ENCODE results near the gene RHPN2.
"Not testable (repeated sequence)": the region's sequence is repeated elsewhere in the genome, so short reads cannot be mapped to it uniquely, and the experiment has no call there.

The RHPN2 gene

DNA sequence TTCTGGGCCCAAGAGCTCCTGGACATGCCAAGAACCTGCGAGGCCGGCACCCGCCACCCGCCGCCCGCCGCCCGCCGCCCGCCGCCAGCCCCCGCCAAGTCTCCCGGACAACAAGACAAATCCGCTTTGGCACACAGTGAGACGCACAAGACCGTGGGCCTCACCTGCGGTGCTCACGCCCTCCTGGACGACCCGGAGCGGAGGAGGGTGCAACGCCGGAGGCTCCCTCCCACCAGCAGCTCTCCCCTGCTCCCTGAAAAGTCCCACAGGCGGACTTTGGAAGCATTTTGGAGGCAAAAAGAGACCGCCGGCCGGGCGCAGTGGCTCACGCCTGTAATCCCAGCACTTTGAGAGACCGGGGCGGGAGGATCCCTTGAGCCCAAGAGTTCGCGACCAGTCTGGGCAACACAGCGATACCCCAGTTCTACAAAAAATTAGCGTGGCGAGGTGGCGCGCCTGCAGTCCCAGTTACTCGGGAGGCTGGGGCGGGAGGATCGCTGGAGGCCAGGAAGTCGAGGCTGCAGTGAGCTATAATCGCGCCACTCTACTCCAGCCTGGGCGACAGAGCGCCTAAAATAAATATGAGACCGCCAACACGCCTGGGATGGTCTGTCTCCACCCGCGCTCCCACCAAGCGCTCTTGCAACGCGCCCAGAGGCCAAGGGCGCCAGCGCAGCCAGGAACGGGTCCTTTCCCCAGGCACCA, 783 bp downstream of the RHPN2 start:
- DNase-seq, result no peak

DNA sequence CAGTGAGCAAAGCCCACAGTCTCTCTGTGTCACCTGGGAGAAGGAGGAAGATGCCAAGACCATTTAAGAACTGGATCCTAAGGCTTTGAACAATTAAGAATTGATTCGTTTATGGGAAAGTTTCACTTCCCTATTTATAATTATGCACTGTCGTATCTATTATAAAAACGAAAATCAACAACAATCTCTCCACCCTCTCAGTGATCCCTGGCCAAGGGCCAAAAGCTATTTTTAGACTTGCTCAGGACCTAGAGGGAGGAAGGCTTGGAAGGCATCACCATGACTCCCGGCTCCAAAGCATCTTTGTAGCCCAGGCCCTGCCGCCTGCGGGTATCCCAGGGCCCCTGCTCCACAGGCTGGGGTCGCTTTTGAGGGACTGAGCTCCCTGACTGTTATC, 1.3 kb downstream of the RHPN2 start:
- peak; percentile 70 for DNase-seq

DNA sequence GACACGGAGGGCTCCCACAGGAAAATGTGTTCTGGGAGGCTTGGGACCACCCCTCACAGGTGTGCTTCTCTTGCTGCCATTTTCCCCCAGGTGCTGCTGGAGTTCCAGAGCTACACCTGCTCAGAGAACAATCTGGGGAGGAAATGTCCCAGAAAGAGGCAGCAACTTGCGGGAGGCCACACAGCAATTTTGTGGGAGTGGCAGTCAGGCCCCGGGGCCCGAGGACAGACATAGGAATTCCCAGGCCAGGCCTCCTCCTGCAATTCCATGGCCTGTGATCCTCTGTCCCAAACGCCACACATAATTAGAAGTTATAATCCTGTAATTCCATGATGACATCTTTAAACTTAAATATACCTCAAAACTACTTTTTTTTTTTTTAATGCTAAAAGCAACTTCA, 1.8 kb downstream of the RHPN2 start:
- no peak for DNase-seq

DNA sequence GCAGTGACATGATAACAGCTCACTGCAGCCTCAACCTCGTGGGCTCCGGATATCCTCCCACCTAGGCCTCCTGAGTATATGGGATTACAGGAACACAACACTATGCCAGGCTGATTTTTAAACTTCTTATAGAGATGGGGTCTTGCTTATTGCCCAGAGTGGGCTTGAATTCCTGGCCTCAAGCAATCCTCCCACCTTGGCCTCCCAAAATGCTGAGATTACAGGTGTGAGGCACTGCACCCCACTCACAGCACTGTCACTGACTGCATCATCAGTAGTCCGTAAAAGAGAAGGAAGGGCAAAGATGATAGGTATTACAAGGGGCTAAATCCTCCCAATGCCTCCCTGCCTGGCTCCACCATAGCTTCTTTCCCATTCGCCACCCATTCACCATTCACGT, 4.1 kb downstream of the RHPN2 start:
- no peak for DNase-seq

DNA sequence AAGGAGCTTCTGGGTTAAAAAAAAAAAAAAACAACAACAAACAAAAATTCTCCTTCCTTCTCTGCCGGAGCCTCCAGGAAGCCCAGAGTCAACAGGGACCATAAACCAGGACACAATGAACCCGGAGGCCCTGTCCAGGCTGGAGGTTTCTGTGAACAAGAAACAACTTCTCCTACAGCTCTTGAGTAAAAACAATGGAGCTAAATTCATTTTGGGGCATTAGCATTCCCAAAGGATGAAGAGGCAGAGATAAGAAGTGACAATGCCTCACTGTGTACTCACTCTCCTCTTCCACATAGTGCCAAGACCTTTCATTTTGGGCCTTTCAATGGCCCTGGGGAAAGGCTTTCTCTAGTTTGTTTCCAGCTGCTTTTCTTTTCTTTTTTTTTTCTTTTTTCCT, 9.0 kb downstream of the RHPN2 start:
- no peak for DNase-seq

DNA sequence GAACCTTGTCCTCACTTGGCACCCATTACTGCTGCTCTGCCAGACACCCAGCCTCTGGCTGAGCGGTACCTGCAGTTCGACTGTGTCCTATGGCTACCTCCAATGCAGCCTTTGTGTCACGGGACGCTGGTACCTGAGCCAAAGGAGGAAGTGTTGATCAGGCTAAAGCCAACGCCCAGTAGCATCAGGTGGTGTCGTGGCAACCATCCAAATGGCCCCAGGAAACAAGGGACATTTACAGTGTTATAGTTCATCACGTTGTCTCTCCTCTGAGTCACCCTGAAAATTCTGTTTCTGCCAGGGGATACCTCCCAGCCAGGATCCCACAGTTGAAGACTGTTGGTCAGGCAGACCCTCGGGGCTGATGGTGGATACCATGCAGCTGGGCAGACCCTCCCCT, 10.1 kb downstream of the RHPN2 start:
- peak; percentile 92 for DNase-seq

DNA sequence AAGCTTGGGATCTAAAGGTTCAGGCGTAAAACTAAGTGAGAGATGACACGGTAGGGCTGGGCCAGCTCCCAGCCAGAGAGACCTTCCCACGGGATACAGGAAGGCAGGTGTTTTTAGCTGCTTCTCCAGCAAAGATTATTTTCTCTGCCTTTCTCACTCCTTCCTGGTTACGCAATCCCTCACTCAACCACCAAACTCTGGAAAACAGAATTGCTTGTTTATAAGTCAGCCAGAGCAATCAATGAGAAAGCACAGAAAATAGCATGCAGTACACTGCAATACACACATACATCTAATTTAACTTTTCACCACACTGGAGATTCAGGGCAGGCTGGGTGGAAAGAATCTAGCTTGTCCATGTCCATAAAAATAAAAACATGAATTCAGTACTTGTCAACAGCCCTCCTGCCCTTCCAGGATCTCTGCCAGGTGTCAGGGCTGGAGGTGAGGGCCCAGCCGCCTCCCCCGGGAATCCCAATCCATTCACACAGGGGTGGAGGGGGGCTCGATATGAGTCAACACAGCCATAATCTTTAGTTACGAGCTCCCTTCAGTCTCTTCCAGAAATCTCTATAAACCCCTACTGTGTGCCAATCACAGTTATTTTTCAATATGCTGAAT, 12.2 kb downstream of the RHPN2 start:
- DNase-seq, result peak; percentile 61

DNA sequence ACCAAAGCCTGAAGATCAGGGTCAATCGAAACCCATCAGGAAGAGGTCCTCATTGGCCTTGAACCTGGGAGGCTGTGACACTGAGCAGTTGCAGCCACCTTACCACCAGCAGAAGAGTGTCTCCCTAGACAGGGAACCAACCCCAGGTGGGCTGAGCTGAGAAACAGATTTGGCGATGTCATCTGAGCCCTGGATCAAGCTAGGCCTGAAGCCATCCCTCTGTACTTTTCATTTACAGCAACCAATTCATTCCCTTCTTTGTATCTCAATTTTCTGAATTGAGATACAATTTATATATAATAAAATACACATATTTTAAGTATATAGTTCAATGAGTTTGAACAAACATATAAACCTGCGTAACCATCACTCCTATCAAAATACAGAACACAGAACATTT, 14.6 kb downstream of the RHPN2 start:
- no peak for DNase-seq

DNA sequence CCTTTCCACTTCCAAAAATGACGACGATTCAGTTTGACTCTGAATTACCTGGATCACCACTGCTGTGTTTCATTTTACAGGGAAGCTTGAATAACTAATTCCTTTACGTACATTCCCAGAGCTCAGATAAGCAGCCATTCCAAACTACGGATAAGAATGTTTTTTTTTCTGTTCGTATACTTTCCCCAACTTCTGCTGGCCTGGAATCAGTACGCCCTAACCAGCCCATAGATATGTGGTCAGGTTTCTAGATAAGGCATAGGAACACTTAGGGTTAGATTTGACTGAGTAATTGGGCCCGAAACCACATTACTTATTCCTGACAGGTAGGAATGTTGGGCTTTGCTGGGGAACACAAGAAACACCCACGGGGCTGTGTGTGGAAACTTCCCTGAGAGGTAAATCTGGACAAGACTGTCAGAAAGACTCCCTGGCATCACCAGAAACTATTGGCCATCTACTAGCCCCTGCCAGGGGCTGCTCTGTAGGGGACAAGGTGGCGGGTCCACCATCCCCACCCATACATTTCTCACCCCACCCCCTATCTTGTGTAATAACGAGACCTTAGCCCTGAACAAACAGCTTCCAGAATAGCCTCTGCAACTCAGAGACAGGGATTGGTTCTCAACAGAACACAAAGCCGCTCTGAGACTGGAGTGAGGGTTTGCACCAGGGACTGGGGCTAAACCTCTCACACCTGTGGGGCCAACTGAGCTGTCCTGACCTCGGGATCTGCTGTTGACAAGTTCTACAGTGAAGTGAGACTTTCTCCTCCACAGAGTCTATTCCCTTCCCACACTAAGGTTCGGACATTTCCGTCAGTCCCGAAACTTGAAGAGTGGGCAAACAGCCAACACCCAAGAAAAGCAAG, 15.6 kb downstream of the RHPN2 start:
- DNase-seq, result no peak

DNA sequence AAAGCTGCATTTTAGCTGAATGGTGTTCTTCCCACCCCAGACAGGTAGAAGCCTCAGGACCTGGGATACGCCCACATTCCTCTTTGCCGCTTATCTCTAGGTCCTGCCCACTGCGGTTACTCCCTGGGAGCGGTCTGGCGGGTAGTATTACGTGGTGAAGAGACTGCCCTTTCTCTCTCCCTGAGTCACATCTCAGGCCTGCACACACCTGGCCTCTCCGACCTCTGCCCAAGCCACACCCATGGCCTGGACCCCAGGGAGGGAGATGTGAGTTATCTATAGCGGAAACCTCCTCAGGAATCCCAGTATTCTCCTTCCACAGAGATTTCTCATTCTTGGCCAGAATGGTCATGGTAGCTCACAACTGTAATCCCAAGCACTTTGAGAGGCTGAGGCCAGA, 17.3 kb downstream of the RHPN2 start:
- no peak for DNase-seq

DNA sequence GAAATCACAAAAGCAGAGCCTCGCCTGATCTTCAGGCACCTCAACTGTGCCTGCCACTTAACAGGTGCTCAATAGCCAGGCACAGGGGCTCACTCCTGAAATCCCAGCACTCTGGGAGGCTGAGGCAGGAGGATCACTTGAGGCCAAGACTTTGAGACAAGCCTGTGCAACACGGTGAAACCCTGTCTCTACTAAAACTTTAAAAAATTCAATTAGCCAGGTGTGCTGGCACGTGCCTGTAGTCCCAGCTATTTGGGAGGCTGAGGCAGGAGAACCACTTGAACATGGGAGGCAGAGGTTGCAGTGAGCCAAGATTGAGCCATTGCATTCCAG, 22.9 kb downstream of the RHPN2 start:
- DNase-seq, result not testable (repeated sequence)

DNA sequence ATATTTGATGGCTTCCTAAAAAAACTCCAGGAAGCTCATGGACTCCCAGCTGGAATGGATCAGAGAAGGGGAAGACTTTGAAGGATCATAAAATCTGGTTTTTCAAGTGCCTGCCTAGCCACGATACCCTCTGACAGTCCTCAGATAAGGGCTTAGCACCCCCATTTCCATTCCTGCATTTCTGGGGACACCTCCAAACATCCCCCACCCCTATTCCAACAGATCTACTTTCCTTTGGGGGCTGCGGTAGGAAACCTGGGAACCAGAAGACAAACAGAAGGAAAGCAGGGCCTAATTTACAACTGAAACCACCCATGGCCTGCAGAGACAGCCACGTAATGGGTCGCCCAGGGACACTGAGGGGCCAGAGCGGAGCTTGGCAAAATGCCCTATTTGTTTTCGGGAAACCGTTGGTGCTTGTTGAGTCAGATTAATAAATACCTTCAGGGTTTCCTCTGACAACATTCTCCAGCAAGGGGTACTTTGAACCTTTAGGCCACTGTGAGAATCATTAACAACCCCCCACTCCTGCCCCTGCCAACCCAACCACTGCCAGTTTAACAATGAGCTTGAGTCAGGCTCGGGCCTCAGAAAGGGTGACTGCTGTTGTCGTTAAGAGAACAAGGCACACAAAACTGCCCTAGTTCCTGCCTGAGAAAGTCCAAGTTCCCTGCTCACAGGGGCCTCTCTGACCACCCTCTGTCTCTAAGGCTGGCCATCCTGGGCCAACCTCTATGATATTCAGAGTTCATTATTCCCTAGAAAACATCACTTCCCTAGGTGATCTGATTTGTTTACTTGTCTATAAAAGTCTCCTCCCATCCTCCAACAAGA, 23.5 kb downstream of the RHPN2 start:
- DNase-seq, result no peak

DNA sequence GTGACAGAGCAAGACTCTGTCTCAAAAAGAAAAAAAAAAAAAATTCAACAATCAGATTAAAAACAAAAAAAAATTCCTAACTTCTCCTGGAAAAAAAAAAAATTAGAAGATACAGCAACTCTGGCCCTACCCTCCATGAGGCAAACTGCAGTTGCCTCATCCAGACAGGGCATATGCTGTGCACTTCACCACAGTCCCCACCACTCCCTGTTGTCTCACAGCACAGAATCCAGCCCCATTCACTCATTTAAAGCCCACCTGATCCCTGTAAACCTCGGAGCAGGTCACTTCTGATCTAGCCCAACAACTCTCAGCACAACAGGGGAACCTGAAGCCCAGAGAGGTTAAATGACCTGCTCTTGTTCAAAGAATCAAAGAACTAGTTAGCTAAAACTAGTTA, 24.9 kb downstream of the RHPN2 start:
- no peak for DNase-seq

DNA sequence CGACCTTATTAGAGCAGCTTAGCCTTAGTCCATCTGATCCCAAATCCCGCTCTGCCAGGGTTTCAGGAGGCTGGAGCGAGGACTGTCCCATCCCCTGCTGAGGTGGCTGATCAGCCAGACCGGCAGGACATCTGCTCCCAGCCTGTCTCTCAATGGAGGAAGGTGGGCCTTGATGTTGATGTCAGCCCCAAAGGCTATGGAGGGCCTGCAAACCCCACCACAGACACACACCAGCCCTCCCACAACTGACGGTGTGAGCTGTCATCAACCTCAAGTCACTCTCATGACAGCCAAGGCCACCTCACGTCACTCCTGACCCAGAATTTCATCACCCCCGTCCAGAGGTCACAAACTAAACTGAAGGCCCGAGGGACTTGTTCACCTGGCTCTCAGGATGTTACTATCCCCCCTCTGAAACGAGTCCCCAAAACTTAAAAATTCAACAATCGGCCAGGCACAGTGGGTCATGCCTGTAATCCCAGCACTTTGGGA, 25.5 kb downstream of the RHPN2 start:
- DNase-seq, result no peak

DNA sequence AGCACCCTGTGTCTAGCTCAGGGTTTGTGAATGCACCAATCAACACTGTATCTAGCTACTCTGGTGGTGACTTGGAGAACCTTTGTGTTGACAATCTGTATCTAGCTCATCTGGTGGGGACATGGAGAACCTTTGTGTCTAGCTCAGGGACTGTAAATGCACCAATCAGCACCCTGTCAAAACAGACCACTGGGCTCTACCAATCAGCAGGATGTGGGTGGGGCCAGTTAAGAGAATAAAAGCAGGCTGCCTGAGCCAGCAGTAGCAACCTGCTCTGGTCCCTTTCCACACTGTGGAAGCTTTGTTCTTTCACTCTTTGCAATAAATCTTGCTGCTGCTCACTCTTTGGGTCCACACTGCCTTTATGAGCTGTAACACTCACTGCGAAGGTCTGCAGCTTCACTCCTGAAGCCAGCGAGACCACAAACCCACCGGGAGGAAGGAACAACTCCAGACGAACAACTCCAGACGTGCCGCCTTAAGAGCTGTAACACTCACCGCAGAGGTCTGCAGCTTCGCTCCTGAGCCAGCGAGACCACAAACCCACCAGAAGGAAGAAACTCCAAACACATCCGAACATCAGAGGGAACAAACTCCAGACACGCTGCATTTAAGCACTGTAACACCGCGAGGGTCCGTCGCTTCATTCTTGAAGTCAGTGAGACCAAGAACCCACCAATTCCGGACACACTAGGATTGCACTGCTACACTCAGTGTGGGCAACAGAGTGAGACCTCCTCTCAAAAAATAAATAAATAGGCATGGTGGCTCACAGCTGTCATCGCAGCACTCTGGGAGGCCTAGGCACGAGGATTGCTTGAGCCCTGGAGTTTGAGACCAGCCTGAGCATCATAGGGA, 27.3 kb downstream of the RHPN2 start:
- not testable (repeated sequence) for DNase-seq

DNA sequence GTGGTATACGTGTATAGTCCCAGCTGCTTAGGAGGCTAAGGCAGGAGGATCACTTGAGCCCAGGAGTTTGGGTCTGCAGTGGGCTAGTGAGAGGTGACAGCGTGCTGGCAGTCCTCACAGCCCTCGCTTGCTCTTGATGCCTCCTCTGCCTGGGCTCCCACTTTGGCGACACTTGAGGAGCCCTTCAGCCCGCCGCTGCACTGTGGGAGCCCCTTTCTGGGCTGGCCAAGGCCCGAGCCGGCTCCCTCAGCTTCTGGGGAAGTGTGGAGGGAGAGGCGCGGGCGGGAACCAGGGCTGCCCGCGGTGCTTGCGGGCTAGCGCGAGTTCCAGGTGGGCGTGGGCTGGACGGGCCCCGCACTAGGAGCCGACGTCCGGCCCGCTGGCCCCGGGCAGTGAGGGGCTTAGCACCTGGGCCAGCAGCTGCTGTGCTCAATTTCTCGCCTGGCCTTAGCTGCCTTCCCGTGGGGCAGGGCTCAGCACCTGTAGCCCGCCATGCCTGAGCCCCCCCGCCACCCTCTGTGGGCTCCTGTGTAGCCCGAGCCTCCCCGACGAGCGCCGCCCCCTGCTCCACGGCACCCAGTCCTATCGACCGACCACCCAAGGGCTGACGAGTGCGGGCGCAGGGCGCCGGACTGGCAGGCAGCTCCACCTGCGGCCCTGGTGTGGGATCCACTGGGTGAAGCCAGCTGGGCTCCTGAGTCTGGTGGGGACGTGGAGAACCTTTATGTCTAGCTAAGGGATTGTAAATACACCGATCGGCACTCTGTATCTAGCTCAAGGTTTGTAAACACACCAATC, 28.1 kb downstream of the RHPN2 start:
- not testable (repeated sequence) for DNase-seq

DNA sequence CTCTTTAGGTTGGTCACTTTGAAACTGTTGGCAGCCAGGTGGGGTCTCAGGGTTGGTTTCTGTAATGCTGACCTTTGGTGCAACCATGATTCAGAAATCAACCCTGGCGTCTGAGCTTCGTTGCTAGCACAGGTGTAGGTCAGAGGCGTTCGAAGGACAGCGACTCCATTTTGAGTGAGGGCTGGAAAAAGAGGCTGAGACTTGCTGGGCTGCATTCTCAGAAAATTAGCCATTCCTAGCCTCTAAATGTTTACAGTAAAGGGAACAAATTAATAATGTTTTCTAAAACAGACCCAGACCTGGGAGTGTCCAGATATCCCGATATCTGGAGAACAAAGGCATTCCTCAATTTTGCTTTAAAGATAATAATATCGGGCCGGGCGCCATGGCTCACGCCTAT, 29.2 kb downstream of the RHPN2 start:
- DNase-seq, result no peak

DNA sequence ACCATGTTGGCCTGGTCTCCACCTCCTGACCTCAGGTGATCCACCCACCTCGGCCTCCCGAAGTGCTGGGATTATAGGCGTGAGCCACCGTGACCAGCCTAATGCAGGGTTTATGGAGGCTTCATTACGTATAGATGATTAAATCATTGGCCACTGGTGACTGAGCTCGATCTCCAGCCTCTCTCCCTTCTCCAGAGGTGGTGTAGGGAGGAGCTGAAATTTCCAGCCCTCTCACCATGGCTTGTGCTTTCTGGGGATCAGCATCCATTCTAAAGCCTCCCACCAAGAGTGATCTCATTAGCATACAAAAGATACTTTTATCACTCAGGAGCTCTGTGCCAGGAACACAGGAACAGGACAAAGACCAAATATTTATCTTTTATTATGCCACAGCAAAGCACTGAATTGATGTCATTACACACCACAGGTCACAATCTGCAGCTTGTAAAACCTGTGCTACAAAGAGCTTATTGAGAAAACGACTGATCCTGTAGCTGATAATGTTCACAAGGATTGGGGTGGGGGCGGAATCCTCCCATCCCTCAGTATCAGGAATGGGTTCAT, 32.4 kb downstream of the RHPN2 start:
- DNase-seq, result no peak

DNA sequence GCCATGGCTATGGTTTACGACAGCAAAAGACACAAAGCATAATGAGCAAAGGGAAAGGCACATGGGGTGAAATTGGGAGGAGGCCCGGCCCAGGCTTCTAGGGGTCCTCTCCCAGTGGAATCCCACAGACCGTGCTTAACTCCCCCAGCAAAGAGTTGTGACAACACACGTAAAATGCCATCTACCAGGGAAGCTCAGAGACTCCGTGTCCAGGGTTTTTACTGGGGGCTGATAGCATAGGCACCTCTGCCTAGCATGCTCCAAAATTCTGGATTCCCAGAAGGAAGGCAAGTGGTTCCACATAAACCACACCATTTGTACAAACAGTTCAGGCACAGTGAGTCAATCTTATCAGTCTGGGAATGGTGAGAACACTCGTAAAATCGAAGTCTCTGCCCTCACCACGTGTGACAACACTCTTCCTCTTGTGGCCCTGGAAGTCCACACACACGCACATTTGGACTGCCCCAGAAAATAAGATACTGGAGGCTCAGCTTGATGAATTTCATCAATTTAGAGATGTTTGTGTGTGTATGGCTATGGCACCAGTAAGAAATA, 34.9 kb downstream of the RHPN2 start:
- no peak for DNase-seq

DNA sequence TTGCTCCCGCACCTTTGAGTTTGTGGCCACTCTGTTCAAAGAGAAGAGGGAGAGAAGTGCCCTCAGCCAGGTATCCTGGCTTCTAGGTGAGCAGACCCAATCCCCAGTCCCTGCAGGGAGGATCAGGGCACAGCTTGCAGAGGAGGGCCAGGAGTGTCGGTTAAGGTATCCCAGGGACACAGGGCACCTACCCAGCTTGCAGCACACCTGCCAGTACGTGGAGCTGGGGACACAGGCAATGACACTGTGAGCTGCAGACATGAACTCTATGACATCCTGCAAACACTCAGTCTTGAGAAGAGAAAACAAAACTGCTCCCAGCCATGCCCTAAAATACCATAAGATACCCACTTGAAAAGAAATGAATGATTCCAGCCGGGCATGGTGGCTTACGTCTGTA, 38.1 kb downstream of the RHPN2 start:
- not testable (repeated sequence) for DNase-seq
